ENCODE measurements around the gene SYT1.

GRCh38 chr12:78966926-78967325 lies 102.4 kb downstream of the SYT1 start:
- TF ChIP-seq CTCF (IDR thresholded peaks at IDR 0.05) (no peak), POLR2AphosphoS5 (IDR thresholded peaks at IDR 0.05) (no peak), POLR2A (IDR thresholded peaks at IDR 0.05) (no peak)
